Panc1 (cell line): ENCODE measurements around the gene ANAPC1. TPM values are rescaled to one million over a fixed set of nuclear protein-coding genes. Genes with fewer than 3 reads are reported as not detected.
"Not testable (repeated sequence)": the region's sequence is repeated elsewhere in the genome, so short reads cannot be mapped to it uniquely, and the experiment has no call there.

Source experiments
- ATAC-seq: fragments of 200-7000 bp; cut with Tn5 transposase; 2 replicates; pipeline ENCODE4 v1.9.1; 2020; ENCODE audit warnings: mild to moderate bottlenecking, moderate library complexity
- BruUV-seq: library from RNA; stranded (reverse); fragments of 400-500 nt; replicated peaks from 2 replicates; lab custom pipeline; 2021; lab: Mats Ljungman, UMichigan
- CTCF ChIA-PET: fragments of 300-600 bp; sonication (Branson Sonifier 250); formaldehyde crosslinking; loops from one replicate; lab custom pipeline; 2022; ENCODE audit warnings: antibody characterized with exemption; lab: Charles Lee
- POLR2A ChIA-PET: fragments of 300-600 bp; sonication (Branson Sonifier 250); formaldehyde crosslinking; loops from one replicate; lab custom pipeline; 2022; ENCODE audit warnings: antibody characterized with exemption; lab: Charles Lee
- DNase-seq: peaks from one replicate; pipeline ENCODE4 v3.0.0-alpha.2; 2010; ENCODE audit warnings: low read depth, low spot score
- H3K27ac ChIP-seq: 2 replicates; pipeline ENCODE4 v1.5.1; 2011; ENCODE audit warnings: mild to moderate bottlenecking, low read length, inconsistent platforms
- H3K27me3 ChIP-seq: fragments of 200-500 bp; sonication (Bioruptor generic); 2 replicates; pipeline ENCODE4 v1.6.0; 2014; ENCODE audit warnings: low read length, inconsistent platforms; ENCODE audit not compliant: control insufficient read depth, insufficient read depth
- H3K36me3 ChIP-seq: fragments of 200-500 bp; sonication (Bioruptor generic); 2 replicates; pipeline ENCODE4 v1.5.1; 2014; ENCODE audit warnings: inconsistent platforms, mild to moderate bottlenecking, low read length, moderate library complexity; ENCODE audit not compliant: control insufficient read depth, insufficient read depth
- H3K4me1 ChIP-seq: 2 replicates; pipeline ENCODE4 v1.5.1; 2011; ENCODE audit warnings: inconsistent platforms, mild to moderate bottlenecking, low read length, moderate library complexity; ENCODE audit not compliant: control insufficient read depth, insufficient read depth
- H3K4me3 ChIP-seq, 2 experiments: 2 replicates each; pipeline ENCODE4 v1.5.1; 2011 to 2012; ENCODE audit warnings: low read depth in 2 of 2, low read length in 2 of 2, mild to moderate bottlenecking in 2 of 2, inconsistent platforms in 1 of 2, moderate library complexity in 1 of 2
- H3K9me3 ChIP-seq: fragments of 200-500 bp; sonication (Bioruptor generic); 2 replicates; pipeline ENCODE4 v1.5.1; 2014; ENCODE audit warnings: low read depth, mild to moderate bottlenecking, inconsistent platforms, low read length, moderate library complexity; ENCODE audit not compliant: control insufficient read depth, insufficient read depth
- in situ Hi-C: cut with HindIII; loops from 2 replicates; pipeline ENCODE4 v1.10.0; 2016; ENCODE audit warnings: low sequenced_read_pairs, low pct_unique_long_range_greater_than_20kb
- intact Hi-C: fragments of 100-400 bp; cut with micrococcal nuclease; formaldehyde crosslinking; loops from one replicate; pipeline ENCODE4 v1.10.0; 2022; ENCODE audit not compliant: unreplicated experiment
- total RNA-seq: library from RNA; stranded (reverse); gene quantifications from one replicate; pipeline ENCODE4 v1.2.1, GENCODE V29; 2021; ENCODE audit not compliant: unreplicated experiment

The ANAPC1 gene
- total RNA-seq, 1 experiment from 2014 or later: 75.1 TPM

DNA sequence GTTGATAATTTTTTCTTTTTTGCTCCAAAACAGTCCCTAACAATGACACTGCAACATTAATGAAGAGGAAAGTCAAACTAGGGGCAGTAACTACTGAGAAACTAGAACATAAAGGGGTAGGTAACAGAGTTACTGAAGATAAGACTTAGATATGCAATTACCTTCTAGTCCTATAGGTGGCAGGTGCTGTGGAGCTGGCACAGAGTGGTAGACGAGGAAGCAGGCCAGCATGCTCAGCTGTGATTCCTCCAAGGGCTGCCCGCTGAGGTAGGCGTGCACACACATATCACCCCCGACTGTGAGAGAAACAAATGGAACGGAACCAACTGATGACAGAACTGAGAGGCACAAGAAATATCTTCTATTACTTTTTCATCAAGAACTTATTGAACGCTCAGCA, 111.8 kb downstream of the ANAPC1 start:
- H3K9me3 ChIP-seq, DNase-seq, CTCF ChIA-PET, in situ Hi-C loops, BruUV-seq, intact Hi-C loops, H3K27me3 ChIP-seq, H3K4me3 ChIP-seq, H3K4me1 ChIP-seq, POLR2A ChIA-PET, H3K36me3 ChIP-seq, H3K27ac ChIP-seq: not testable (repeated sequence)
- peak; percentile 97 for ATAC-seq

DNA sequence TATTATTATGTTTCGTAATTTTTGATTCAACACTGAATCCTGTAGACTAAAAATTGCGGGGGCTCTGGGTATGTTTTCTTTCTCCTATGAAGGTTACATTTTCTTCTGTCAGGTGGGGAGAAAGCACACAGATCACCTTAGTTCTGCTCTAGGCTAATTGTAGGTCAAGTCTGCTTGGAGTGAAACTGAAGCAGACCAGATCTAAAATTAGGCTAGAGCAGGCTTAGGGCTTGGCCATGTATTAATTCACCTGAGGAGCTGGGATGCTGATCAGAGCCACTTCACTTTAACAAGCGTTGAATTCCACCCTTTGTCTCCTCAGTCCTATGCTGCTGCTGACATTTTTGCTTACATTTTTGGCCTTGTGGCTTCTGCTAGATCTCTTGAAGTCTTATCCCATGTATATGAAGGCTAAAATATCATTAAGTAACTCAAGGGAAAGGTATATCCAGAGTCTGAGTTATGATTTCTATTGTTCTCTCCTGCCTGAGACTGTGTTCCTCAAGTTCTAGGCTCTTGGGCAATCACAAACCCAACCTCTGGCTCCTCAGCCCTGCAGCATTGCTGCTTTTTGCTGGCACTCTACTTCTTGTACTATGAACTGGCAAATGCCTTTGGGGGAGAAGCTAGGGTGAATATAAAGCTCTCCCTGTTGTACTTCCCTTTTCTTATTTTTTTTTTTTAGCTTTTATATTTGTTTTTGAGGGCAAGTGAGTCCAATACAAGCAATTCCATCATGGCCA, 112.9 kb downstream of the ANAPC1 start:
- TSS peak; percentile 30 for BruUV-seq
- POLR2A ChIA-PET, H3K27ac ChIP-seq, in situ Hi-C loops, DNase-seq, H3K4me3 ChIP-seq, H3K36me3 ChIP-seq, H3K27me3 ChIP-seq, ATAC-seq, CTCF ChIA-PET, intact Hi-C loops, H3K9me3 ChIP-seq, H3K4me1 ChIP-seq: not testable (repeated sequence)

- H3K36me3 ChIP-seq, H3K4me3 ChIP-seq, H3K9me3 ChIP-seq, DNase-seq, CTCF ChIA-PET, in situ Hi-C loops, H3K4me1 ChIP-seq, ATAC-seq, H3K27me3 ChIP-seq, POLR2A ChIA-PET, BruUV-seq, intact Hi-C loops, H3K27ac ChIP-seq: not testable (repeated sequence)
Measured at GRCh38 chr2:111768266-111769190, 115.5 kb downstream of the ANAPC1 start.

DNA sequence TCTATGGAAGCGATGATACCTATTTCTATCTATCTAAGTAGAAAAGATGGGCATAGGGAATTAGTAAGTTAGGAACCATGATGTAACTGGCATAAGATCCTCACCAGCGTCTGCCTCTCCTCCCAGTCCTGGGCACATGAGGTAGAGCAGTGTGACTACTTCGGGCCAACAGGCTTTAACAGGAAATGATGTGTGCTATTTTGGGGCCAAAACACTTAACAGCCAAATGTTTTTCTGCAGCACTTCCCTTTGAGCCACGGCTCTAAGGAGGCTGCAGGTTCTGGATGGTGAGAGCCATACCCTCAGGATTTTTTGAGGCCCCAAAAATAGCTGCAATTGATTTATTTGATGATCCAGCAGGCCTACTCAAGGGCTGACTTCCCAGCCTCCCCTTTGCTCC, 116.9 kb downstream of the ANAPC1 start:
- H3K4me1 ChIP-seq, H3K9me3 ChIP-seq, H3K4me3 ChIP-seq, in situ Hi-C loops, H3K36me3 ChIP-seq, BruUV-seq, POLR2A ChIA-PET, H3K27me3 ChIP-seq, H3K27ac ChIP-seq, ATAC-seq, intact Hi-C loops, DNase-seq, CTCF ChIA-PET: not testable (repeated sequence)

GRCh38 chr2:111766295-111766694, 117.7 kb downstream of the ANAPC1 start:
- BruUV-seq, DNase-seq, H3K4me3 ChIP-seq, H3K27me3 ChIP-seq, POLR2A ChIA-PET, H3K36me3 ChIP-seq, H3K9me3 ChIP-seq, CTCF ChIA-PET, H3K4me1 ChIP-seq, in situ Hi-C loops, intact Hi-C loops, H3K27ac ChIP-seq: not testable (repeated sequence)
- ATAC-seq: peak; percentile 60; the same call in 1 of the 2 replicates

DNA sequence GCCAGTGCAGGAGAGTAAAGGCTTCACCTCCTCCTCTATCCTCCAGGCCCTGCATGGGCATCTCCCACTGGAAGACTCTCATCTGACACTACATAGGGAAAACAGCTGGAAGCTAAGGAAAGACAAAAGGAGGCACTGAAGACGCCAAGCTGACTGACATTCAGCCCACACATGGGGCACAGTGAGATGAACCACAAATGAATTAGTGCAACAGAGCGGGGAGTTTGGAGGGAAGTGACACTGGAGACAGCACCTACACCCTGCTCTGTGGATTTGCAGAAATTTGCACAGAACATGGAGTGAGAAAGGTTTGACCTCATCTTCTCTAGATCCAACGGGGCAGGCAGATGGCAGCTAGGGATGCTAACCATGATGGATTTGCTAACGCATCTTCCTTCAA, 119.8 kb downstream of the ANAPC1 start:
- ATAC-seq, intact Hi-C loops, DNase-seq, H3K27ac ChIP-seq, H3K36me3 ChIP-seq, BruUV-seq, H3K4me3 ChIP-seq, H3K9me3 ChIP-seq, POLR2A ChIA-PET, H3K4me1 ChIP-seq, H3K27me3 ChIP-seq, in situ Hi-C loops, CTCF ChIA-PET: not testable (repeated sequence)

DNA sequence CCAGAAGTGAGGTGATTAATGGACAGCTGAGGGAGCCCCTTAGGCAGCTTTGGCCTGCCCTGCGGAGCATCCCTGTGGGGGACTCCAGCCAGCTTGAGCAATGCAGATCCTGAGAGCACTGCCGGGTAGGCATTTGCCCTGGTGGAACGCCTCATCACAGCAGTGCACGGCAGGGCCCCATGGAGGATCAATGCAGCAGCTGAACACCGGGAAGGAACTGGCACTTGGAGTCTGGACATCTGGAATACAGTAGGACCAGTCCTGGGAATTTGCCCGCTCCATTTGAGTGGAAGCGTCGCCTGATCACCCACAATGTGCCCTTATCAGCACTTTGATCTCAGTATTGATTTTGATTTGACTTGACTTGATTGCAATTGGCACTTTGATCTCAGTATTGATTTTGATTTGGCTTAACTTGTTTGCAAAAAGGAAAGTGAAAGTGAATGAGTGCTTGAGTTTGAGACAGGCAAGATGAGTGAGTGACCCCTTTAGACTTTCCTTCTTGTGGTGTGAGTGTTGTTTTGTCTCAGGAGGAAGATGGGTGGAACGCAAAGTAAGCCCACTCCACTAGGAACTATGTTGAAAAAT, 123.2 kb downstream of the ANAPC1 start:
- intact Hi-C loops, H3K4me3 ChIP-seq, H3K36me3 ChIP-seq, DNase-seq, BruUV-seq, H3K27me3 ChIP-seq, POLR2A ChIA-PET, H3K9me3 ChIP-seq, H3K4me1 ChIP-seq, CTCF ChIA-PET, in situ Hi-C loops, H3K27ac ChIP-seq: not testable (repeated sequence)
- 0 out of 2 replicates have a peak, but pooled peaks have one; percentile 35 for ATAC-seq
